Panc1 (cell line): ENCODE results near the gene TRIM31. TPM values are rescaled to one million over a fixed set of nuclear protein-coding genes. Genes with fewer than 3 reads are reported as not detected.

ENCODE experiments used
- ATAC-seq: fragments of 200-7000 bp; cut with Tn5 transposase; 2 replicates; pipeline ENCODE4 v1.9.1; 2020; ENCODE audit warnings: mild to moderate bottlenecking, moderate library complexity
- BruUV-seq: library from RNA; stranded (reverse); fragments of 400-500 nt; replicated peaks from 2 replicates; lab custom pipeline; 2021; lab: Mats Ljungman, UMichigan
- CTCF ChIA-PET: fragments of 300-600 bp; sonication (Branson Sonifier 250); formaldehyde crosslinking; loops from one replicate; lab custom pipeline; 2022; ENCODE audit warnings: antibody characterized with exemption; lab: Charles Lee
- POLR2A ChIA-PET: fragments of 300-600 bp; sonication (Branson Sonifier 250); formaldehyde crosslinking; loops from one replicate; lab custom pipeline; 2022; ENCODE audit warnings: antibody characterized with exemption; lab: Charles Lee
- DNase-seq: peaks from one replicate; pipeline ENCODE4 v3.0.0-alpha.2; 2010; ENCODE audit warnings: low read depth, low spot score
- H3K27ac ChIP-seq: 2 replicates; pipeline ENCODE4 v1.5.1; 2011; ENCODE audit warnings: mild to moderate bottlenecking, low read length, inconsistent platforms
- H3K27me3 ChIP-seq: fragments of 200-500 bp; sonication (Bioruptor generic); 2 replicates; pipeline ENCODE4 v1.6.0; 2014; ENCODE audit warnings: low read length, inconsistent platforms; ENCODE audit not compliant: control insufficient read depth, insufficient read depth
- H3K36me3 ChIP-seq: fragments of 200-500 bp; sonication (Bioruptor generic); 2 replicates; pipeline ENCODE4 v1.5.1; 2014; ENCODE audit warnings: inconsistent platforms, mild to moderate bottlenecking, low read length, moderate library complexity; ENCODE audit not compliant: control insufficient read depth, insufficient read depth
- H3K4me1 ChIP-seq: 2 replicates; pipeline ENCODE4 v1.5.1; 2011; ENCODE audit warnings: inconsistent platforms, mild to moderate bottlenecking, low read length, moderate library complexity; ENCODE audit not compliant: control insufficient read depth, insufficient read depth
- H3K4me3 ChIP-seq, 2 experiments: 2 replicates each; pipeline ENCODE4 v1.5.1; 2011 to 2012; ENCODE audit warnings: low read depth in 2 of 2, low read length in 2 of 2, mild to moderate bottlenecking in 2 of 2, inconsistent platforms in 1 of 2, moderate library complexity in 1 of 2
- H3K9me3 ChIP-seq: fragments of 200-500 bp; sonication (Bioruptor generic); 2 replicates; pipeline ENCODE4 v1.5.1; 2014; ENCODE audit warnings: low read depth, mild to moderate bottlenecking, inconsistent platforms, low read length, moderate library complexity; ENCODE audit not compliant: control insufficient read depth, insufficient read depth
- POLR2AphosphoS5 ChIP-seq: IDR thresholded peaks from 2 replicates; pipeline ENCODE4 v1.6.1; 2012; ENCODE audit warnings: mild to moderate bottlenecking, low read depth, low read length, moderate library complexity
- SIN3A ChIP-seq: IDR thresholded peaks from 2 replicates; pipeline ENCODE4 v1.6.1; 2012; ENCODE audit warnings: low read depth, mild to moderate bottlenecking, low read length, moderate library complexity, borderline replicate concordance; ENCODE audit not compliant: insufficient read depth
- TCF7L2 ChIP-seq: IDR thresholded peaks from 2 replicates; pipeline ENCODE4 v1.6.1; 2011; ENCODE audit warnings: mild to moderate bottlenecking, low read depth, low read length, inconsistent platforms
- in situ Hi-C: cut with HindIII; loops from 2 replicates; pipeline ENCODE4 v1.10.0; 2016; ENCODE audit warnings: low sequenced_read_pairs, low pct_unique_long_range_greater_than_20kb
- intact Hi-C: fragments of 100-400 bp; cut with micrococcal nuclease; formaldehyde crosslinking; loops from one replicate; pipeline ENCODE4 v1.10.0; 2022; ENCODE audit not compliant: unreplicated experiment
- total RNA-seq: library from RNA; stranded (reverse); gene quantifications from one replicate; pipeline ENCODE4 v1.2.1, GENCODE V29; 2021; ENCODE audit not compliant: unreplicated experiment
- TF ChIP-seq, protein P1 (sequence below): fragments of 450-650 bp; IDR thresholded peaks from 2 replicates; pipeline ENCODE4 v1.5.1; 2017; ENCODE audit warnings: mild to moderate bottlenecking
- TF ChIP-seq, protein P2 (sequence below), 2 experiments: IDR thresholded peaks; 2 replicates each; pipeline ENCODE4 v1.6.1; 2011 to 2012; ENCODE audit warnings: low read depth in 2 of 2, control low read depth in 1 of 2, low read length in 1 of 2, mild to moderate bottlenecking in 1 of 2, moderate library complexity in 1 of 2; ENCODE audit not compliant: insufficient read depth in 1 of 2

Gene TRIM31
- total RNA-seq, 1 experiment from 2014 or later = not detected

DNA sequence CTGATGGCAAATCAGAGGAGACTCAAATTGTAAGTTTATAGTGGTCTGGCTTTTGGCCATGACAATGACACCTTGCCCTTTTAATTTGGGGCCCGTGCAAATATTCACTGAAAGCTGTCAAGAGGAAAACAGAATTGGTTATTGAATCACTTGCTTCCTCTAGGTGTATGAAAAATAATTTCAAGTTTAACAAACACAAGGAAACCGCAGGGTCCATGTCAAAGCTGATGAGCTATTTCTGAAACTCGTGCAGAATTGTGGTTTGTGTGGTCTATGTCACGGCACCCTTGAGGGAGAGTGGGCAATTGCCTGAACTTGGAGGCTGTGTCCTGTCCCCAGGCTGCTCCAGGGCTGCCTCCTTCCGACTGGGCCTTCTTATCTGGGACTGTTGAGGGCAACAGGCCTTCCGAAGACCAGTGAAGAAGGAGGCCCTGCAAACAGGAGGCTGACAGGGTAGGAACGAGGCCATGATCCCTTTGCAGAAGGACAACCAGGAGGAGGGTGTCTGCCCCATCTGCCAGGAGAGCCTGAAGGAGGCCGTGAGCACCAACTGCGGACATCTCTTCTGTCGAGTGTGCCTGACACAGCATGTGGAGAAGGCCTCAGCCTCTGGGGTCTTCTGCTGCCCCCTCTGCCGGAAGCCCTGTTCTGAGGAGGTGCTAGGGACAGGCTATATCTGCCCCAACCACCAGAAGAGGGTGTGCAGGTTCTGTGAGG lies 23.8 kb upstream of the TRIM31 start:
- ATAC-seq = no peak

DNA sequence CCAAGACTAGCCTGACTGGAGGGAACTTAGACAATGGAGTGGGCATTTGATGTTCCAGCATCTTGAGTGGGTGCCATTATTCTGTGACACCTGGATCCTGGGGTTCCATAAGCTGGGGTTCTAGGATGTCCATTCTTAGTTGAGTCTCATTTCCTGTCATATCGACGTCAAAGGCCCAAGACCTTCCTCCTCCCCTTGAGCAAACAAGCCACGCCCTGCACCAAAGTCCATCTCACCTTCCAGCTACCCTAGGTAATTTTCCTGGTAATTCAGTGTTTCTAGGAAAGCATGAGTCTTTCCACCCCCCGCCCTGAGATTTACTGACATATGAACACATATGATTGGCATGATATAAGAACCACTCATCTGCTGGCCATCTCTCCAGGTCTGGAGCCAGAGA lies 22.9 kb upstream of the TRIM31 start, which contains the start of gene TRIM40:
Gene TRIM40 (plus strand): TSS at position 384 of the 400 bp plus-strand sequence. CDS start 897 bp downstream, outside the sequence.
- ATAC-seq (no peak), DNase-seq (no peak)
- ChIA-PET POLR2A (interaction anchor here (0.6 kb wide), 1 partner anchor 32 kb away, joined by 3 read pairs; no protein-coding TSS in a partner anchor), CTCF (no interaction called here)
- intact Hi-C loops (no loop called here), in situ Hi-C loops (no loop called here)
- Histone ChIP-seq H3K27me3 (peaks cover 5% of the 10 kb centered on the region; the same call in 1 of the 2 replicates), H3K9me3 (no peaks in the 10 kb centered on the region), H3K27ac (no peak within 1 kb of the TSS), H3K4me3 (no peak within 1 kb of the TSS), H3K4me1 (no peaks in the 10 kb centered on the region; the same call in 1 of the 2 replicates), H3K36me3 (no peaks in the 10 kb centered on the region)
- TF ChIP-seq, protein P1, sequence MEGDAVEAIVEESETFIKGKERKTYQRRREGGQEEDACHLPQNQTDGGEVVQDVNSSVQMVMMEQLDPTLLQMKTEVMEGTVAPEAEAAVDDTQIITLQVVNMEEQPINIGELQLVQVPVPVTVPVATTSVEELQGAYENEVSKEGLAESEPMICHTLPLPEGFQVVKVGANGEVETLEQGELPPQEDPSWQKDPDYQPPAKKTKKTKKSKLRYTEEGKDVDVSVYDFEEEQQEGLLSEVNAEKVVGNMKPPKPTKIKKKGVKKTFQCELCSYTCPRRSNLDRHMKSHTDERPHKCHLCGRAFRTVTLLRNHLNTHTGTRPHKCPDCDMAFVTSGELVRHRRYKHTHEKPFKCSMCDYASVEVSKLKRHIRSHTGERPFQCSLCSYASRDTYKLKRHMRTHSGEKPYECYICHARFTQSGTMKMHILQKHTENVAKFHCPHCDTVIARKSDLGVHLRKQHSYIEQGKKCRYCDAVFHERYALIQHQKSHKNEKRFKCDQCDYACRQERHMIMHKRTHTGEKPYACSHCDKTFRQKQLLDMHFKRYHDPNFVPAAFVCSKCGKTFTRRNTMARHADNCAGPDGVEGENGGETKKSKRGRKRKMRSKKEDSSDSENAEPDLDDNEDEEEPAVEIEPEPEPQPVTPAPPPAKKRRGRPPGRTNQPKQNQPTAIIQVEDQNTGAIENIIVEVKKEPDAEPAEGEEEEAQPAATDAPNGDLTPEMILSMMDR = no peak
- no peak for TF ChIP-seq SIN3A
- no peak for TF ChIP-seq TCF7L2
- TF ChIP-seq, protein P2, sequence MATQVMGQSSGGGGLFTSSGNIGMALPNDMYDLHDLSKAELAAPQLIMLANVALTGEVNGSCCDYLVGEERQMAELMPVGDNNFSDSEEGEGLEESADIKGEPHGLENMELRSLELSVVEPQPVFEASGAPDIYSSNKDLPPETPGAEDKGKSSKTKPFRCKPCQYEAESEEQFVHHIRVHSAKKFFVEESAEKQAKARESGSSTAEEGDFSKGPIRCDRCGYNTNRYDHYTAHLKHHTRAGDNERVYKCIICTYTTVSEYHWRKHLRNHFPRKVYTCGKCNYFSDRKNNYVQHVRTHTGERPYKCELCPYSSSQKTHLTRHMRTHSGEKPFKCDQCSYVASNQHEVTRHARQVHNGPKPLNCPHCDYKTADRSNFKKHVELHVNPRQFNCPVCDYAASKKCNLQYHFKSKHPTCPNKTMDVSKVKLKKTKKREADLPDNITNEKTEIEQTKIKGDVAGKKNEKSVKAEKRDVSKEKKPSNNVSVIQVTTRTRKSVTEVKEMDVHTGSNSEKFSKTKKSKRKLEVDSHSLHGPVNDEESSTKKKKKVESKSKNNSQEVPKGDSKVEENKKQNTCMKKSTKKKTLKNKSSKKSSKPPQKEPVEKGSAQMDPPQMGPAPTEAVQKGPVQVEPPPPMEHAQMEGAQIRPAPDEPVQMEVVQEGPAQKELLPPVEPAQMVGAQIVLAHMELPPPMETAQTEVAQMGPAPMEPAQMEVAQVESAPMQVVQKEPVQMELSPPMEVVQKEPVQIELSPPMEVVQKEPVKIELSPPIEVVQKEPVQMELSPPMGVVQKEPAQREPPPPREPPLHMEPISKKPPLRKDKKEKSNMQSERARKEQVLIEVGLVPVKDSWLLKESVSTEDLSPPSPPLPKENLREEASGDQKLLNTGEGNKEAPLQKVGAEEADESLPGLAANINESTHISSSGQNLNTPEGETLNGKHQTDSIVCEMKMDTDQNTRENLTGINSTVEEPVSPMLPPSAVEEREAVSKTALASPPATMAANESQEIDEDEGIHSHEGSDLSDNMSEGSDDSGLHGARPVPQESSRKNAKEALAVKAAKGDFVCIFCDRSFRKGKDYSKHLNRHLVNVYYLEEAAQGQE (IDR thresholded peaks at IDR 0.05; ENCODE audit: insufficient read depth in 1 of 2, low read depth in 2 of 2, low read length in 1 of 2) = no peak
- TF ChIP-seq POLR2AphosphoS5 = no peak
- no TSS peak for BruUV-seq

More for the DNA sequence above, 23.8 kb upstream of the TRIM31 start:
- CTCF ChIA-PET = no interaction called here
- Histone ChIP-seq H3K36me3 (no peaks in the 10 kb centered on the region), H3K4me1 (no peaks in the 10 kb centered on the region), H3K27me3 (peaks cover 10% of the 10 kb centered on the region; the same call in 1 of the 2 replicates), H3K27ac (no peak overlapping the region), H3K4me3 (no peak overlapping the region), H3K9me3 (no peaks in the 10 kb centered on the region)
- BruUV-seq = no TSS peak
- DNase-seq = no peak
- no peak for TF ChIP-seq TCF7L2
- no peak for TF ChIP-seq POLR2AphosphoS5
- no peak for TF ChIP-seq SIN3A
- in situ Hi-C loops = no loop called here
- intact Hi-C loops = no loop called here
- POLR2A ChIA-PET = no interaction called here

DNA sequence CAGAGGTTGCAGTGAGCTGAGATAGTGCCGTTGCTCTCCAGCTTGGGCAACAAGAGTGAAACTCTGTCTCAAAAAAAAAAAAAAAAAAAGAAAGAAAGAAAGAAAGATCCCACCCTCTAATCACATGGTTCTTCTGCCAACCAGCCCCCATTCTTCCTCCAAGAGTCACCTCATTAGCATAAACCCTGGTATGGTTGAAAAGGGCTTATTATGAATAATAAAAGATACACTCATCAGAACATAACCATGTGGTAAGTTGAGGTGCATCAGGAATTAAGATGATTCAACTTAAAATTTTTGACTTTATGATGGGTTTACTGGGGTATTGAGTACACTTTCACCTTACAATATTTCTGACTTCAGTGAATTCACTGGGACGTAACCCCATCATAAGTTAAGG lies 22.3 kb upstream of the TRIM31 start:
- Histone ChIP-seq H3K4me3 (no peak overlapping the region), H3K27ac (no peak overlapping the region), H3K36me3 (no peaks in the 10 kb centered on the region), H3K9me3 (no peaks in the 10 kb centered on the region), H3K27me3 (peaks cover 7% of the 10 kb centered on the region; the same call in 1 of the 2 replicates), H3K4me1 (no peaks in the 10 kb centered on the region; the same call in 1 of the 2 replicates)
- ATAC-seq = no peak
- TF ChIP-seq SIN3A = no peak
- TF ChIP-seq, protein P2 (IDR thresholded peaks at IDR 0.05; ENCODE audit: insufficient read depth in 1 of 2, low read depth in 2 of 2, low read length in 1 of 2) = no peak
- no peak for TF ChIP-seq TCF7L2
- TF ChIP-seq, protein P1 = no peak
- TF ChIP-seq POLR2AphosphoS5 = no peak
- intact Hi-C loops = no loop called here
- in situ Hi-C loops = no loop called here
- no TSS peak for BruUV-seq
- POLR2A ChIA-PET = no interaction called here
- CTCF ChIA-PET = no interaction called here
- DNase-seq = no peak
